WERI-Rb-1 (cell line): ENCODE results near the gene HECTD4.

Experiments used
- DNase-seq: peaks from one replicate; pipeline ENCODE4 v3.0.0-alpha.2; 2020
- H3K27ac ChIP-seq: fragments of 250-450 bp; sonication (Bioruptor Pico); 2 replicates; pipeline ENCODE4 v1.5.1; 2020; ENCODE audit warnings: mild to moderate bottlenecking, moderate library complexity
- H3K27me3 ChIP-seq: fragments of 250-450 bp; sonication (Bioruptor Pico); 2 replicates; pipeline ENCODE4 v1.5.1; 2021; ENCODE audit warnings: mild to moderate bottlenecking, low read depth, moderate library complexity; ENCODE audit not compliant: insufficient read depth, severe bottlenecking
- H3K36me3 ChIP-seq: fragments of 250-450 bp; sonication (Bioruptor Pico); 2 replicates; pipeline ENCODE4 v1.5.1; 2020; ENCODE audit warnings: mild to moderate bottlenecking, moderate library complexity
- H3K4me3 ChIP-seq: 2 replicates; pipeline ENCODE4 v1.5.1; 2011; ENCODE audit warnings: low read depth, mild to moderate bottlenecking, control low read depth, low read length
- H3K9me3 ChIP-seq: fragments of 250-450 bp; sonication (Bioruptor Pico); 2 replicates; pipeline ENCODE4 v1.5.1; 2021; ENCODE audit warnings: mild to moderate bottlenecking, moderate library complexity; ENCODE audit not compliant: severe bottlenecking
- CTCF ChIP-seq: IDR thresholded peaks from 2 replicates; pipeline ENCODE4 v1.5.1; 2011; ENCODE audit warnings: low read depth, mild to moderate bottlenecking, control low read depth, inconsistent platforms, low read length

Gene HECTD4

GRCh38 chr12:112151766-112152541 lies 230.3 kb downstream of the HECTD4 start:
- H3K9me3 ChIP-seq = peaks cover 4% of the 10 kb centered on the region
- TF ChIP-seq CTCF = no peak
- DNase-seq = no peak
- no peak overlapping the region for H3K4me3 ChIP-seq
- H3K27me3 ChIP-seq = no peaks in the 10 kb centered on the region
- H3K27ac ChIP-seq = no peak overlapping the region
- peaks cover 59% of the 10 kb centered on the region for H3K36me3 ChIP-seq

- no peak for TF ChIP-seq CTCF
- no peaks in the 10 kb centered on the region for H3K9me3 ChIP-seq
- H3K4me3 ChIP-seq = no peak overlapping the region
- peaks cover 73% of the 10 kb centered on the region for H3K36me3 ChIP-seq
- H3K27ac ChIP-seq = no peak overlapping the region
- no peak for DNase-seq
- H3K27me3 ChIP-seq = no peaks in the 10 kb centered on the region
Measured at GRCh38 chr12:112149596-112149995, 232.6 kb downstream of the HECTD4 start.

- Histone ChIP-seq H3K9me3 (no peaks in the 10 kb centered on the region), H3K27me3 (no peaks in the 10 kb centered on the region), H3K4me3 (no peak overlapping the region), H3K27ac (no peak overlapping the region), H3K36me3 (peaks cover 71% of the 10 kb centered on the region)
- DNase-seq = no peak
- no peak for TF ChIP-seq CTCF
Measured at GRCh38 chr12:112148031-112148513, 234.2 kb downstream of the HECTD4 start.

GRCh38 chr12:112146123-112146522 lies 236.1 kb downstream of the HECTD4 start:
- TF ChIP-seq CTCF = no peak
- Histone ChIP-seq H3K4me3 (no peak overlapping the region), H3K36me3 (peaks cover 59% of the 10 kb centered on the region), H3K27ac (no peak overlapping the region), H3K9me3 (no peaks in the 10 kb centered on the region), H3K27me3 (no peaks in the 10 kb centered on the region)
- DNase-seq = no peak

- no peak for DNase-seq
- H3K4me3 ChIP-seq = no peak overlapping the region
- no peaks in the 10 kb centered on the region for H3K9me3 ChIP-seq
- H3K36me3 ChIP-seq = peaks cover 38% of the 10 kb centered on the region
- H3K27me3 ChIP-seq = no peaks in the 10 kb centered on the region
- no peak overlapping the region for H3K27ac ChIP-seq
- no peak for TF ChIP-seq CTCF
Measured at GRCh38 chr12:112140728-112141127, 241.5 kb downstream of the HECTD4 start.

- Histone ChIP-seq H3K4me3 (no peak overlapping the region), H3K27ac (no peak overlapping the region), H3K36me3 (peaks cover 22% of the 10 kb centered on the region), H3K9me3 (no peaks in the 10 kb centered on the region), H3K27me3 (no peaks in the 10 kb centered on the region)
- no peak for TF ChIP-seq CTCF
- DNase-seq = no peak
Measured at GRCh38 chr12:112134731-112135130, 247.5 kb downstream of the HECTD4 start.
